Prostate gland (tissue), 2 donors: ENCODE data around the gene H19. TPM values are rescaled to one million over a fixed set of nuclear protein-coding genes. Genes with fewer than 3 reads are reported as not detected.

ENCODE experiments used
- DNase-seq: peaks from one replicate; pipeline ENCODE4 v3.0.0-alpha.2; 2019; ENCODE audit warnings: low spot score
- H3K27ac ChIP-seq, 2 donors: fragments of 200-600 bp; sonication (generic); 2 replicates each; pipeline ENCODE4 v1.5.1; 2017 to 2019
- H3K27me3 ChIP-seq: fragments of 200-600 bp; sonication (generic); replicated peaks from 2 replicates; pipeline ENCODE4 v1.5.1; 2019; ENCODE audit not compliant: insufficient read depth
- H3K36me3 ChIP-seq, 2 donors: fragments of 200-600 bp; sonication (generic); 1 replicate in 1 of 2; 2 replicates in 1 of 2; pipeline versions ENCODE4 v1.5.1 to v1.8.1; 2017 to 2019
- H3K4me1 ChIP-seq: fragments of 200-600 bp; sonication (generic); replicated peaks from 2 replicates; pipeline ENCODE4 v1.5.1; 2019
- H3K4me3 ChIP-seq, 2 donors: fragments of 200-600 bp; sonication (generic); 2 replicates each; pipeline ENCODE4 v1.5.1; 2017 to 2019
- H3K9me3 ChIP-seq: fragments of 200-600 bp; sonication (generic); 2 replicates; pipeline ENCODE4 v1.5.1; 2017
- CTCF ChIP-seq, 4 experiments: fragments of 200-600 bp in 2 of 4; fragments of 450-650 bp in 2 of 4; sonication (generic) in 2 of 4; IDR thresholded peaks; 1 replicate in 3 of 4; 2 replicates in 1 of 4; pipeline ENCODE4 v1.5.1; 2016 to 2019; ENCODE audit warnings: antibody characterized with exemption in 4 of 4, mild to moderate bottlenecking in 2 of 4, moderate library complexity in 2 of 4
- POLR2A ChIP-seq: fragments of 450-650 bp; IDR thresholded peaks from one replicate; pipeline ENCODE4 v1.6.1; 2016; ENCODE audit warnings: antibody characterized with exemption, mild to moderate bottlenecking
- POLR2AphosphoS5 ChIP-seq: sonication (generic); formaldehyde crosslinking; IDR thresholded peaks from one replicate; pipeline ENCODE4 v1.6.1; 2017; ENCODE audit warnings: antibody characterized with exemption
- WGBS: methylation state at CpG from one replicate; pipeline ENCODE4 v1.1.5; 2018; 5-methylcytosine and 5-hydroxymethylcytosine counted together
- intact Hi-C: fragments of 100-400 bp; cut with DNase I; formaldehyde crosslinking; loops from one replicate; pipeline ENCODE4 v1.14.2; 2022
- total RNA-seq, 2 donors: library from RNA; depleted of rRNA; stranded (reverse); fragments of >200 nt; gene quantifications; one replicate each; pipeline ENCODE4 v1.1.0, GENCODE V29; 2016

H19 gene
- total RNA-seq, 2 donors from 2014 or later, result 126 to 163 TPM

- Histone ChIP-seq H3K9me3 (no peaks in the 10 kb centered on the region), H3K27ac (no peak overlapping the region), H3K36me3 (no peaks in the 10 kb centered on the region), H3K4me3 (no peak overlapping the region), H3K27me3 (no peaks in the 10 kb centered on the region), H3K4me1 (no peaks in the 10 kb centered on the region)
- intact Hi-C loops, result no loop called here
- TF ChIP-seq CTCF (IDR thresholded peaks at IDR 0.05) (no peak), POLR2A (no peak), POLR2AphosphoS5 (no peak)
- no CpG with 5 or more reads among the region's 24 CpGs for WGBS
- DNase-seq, result no peak
These were observed 29.1 kb downstream of the H19 start for GRCh38 chr11:1968454-1969002.

- Histone ChIP-seq H3K27me3 (no peaks in the 10 kb centered on the region), H3K27ac (no peak overlapping the region), H3K4me1 (no peaks in the 10 kb centered on the region), H3K4me3 (no peak overlapping the region), H3K9me3 (no peaks in the 10 kb centered on the region), H3K36me3 (no peaks in the 10 kb centered on the region)
- intact Hi-C loops, result no loop called here
- no CpG with 5 or more reads among the region's 21 CpGs for whole genome bisulfite sequencing
- TF ChIP-seq POLR2AphosphoS5 (no peak), CTCF (IDR thresholded peaks at IDR 0.05) (no peak), POLR2A (no peak)
- no peak for DNase-seq
These were observed 29.9 kb downstream of the H19 start for GRCh38 chr11:1967641-1968225.

- H3K27me3 ChIP-seq, result no peaks in the 10 kb centered on the region
- H3K4me1 ChIP-seq, result no peaks in the 10 kb centered on the region
- H3K27ac ChIP-seq, result no peak overlapping the region
- no CpG with 5 or more reads among the region's 18 CpGs for WGBS
- H3K36me3 ChIP-seq, result no peaks in the 10 kb centered on the region
- no peak overlapping the region for H3K4me3 ChIP-seq
- no peak for TF ChIP-seq CTCF (IDR thresholded peaks at IDR 0.05)
- DNase-seq, result no peak
- intact Hi-C loops, result no loop called here
- no peaks in the 10 kb centered on the region for H3K9me3 ChIP-seq
These were observed 31.1 kb downstream of the H19 start for GRCh38 chr11:1966531-1966930.

GRCh38 chr11:1964955-1965354 is 32.7 kb downstream of the H19 start:
- no peaks in the 10 kb centered on the region for H3K9me3 ChIP-seq
- DNase-seq, result no peak
- no peaks in the 10 kb centered on the region for H3K4me1 ChIP-seq
- no peaks in the 10 kb centered on the region for H3K36me3 ChIP-seq
- no peak overlapping the region for H3K4me3 ChIP-seq
- intact Hi-C loops, result no loop called here
- no peak for TF ChIP-seq POLR2A
- no peak for TF ChIP-seq CTCF (IDR thresholded peaks at IDR 0.05)
- no peak for TF ChIP-seq POLR2AphosphoS5
- H3K27me3 ChIP-seq, result no peaks in the 10 kb centered on the region
- WGBS, result no CpG with 5 or more reads among the region's 20 CpGs
- H3K27ac ChIP-seq, result no peak overlapping the region

GRCh38 chr11:1964348-1964747 is 33.3 kb downstream of the H19 start:
- DNase-seq, result no peak
- H3K27me3 ChIP-seq, result no peaks in the 10 kb centered on the region
- no peak overlapping the region for H3K4me3 ChIP-seq
- H3K36me3 ChIP-seq, result no peaks in the 10 kb centered on the region
- H3K4me1 ChIP-seq, result no peaks in the 10 kb centered on the region
- H3K27ac ChIP-seq, result no peak overlapping the region
- H3K9me3 ChIP-seq, result no peaks in the 10 kb centered on the region
- WGBS, result no CpG with 5 or more reads among the region's 17 CpGs
- TF ChIP-seq POLR2AphosphoS5, result no peak
- TF ChIP-seq CTCF (IDR thresholded peaks at IDR 0.05), result no peak
- TF ChIP-seq POLR2A, result no peak
- intact Hi-C loops, result no loop called here
